ENCODE measurements around the gene ASB1.
A peak's percentile ranks its signal among the peaks of the same experiment; 100 is the strongest.

ASB1 gene

DNA sequence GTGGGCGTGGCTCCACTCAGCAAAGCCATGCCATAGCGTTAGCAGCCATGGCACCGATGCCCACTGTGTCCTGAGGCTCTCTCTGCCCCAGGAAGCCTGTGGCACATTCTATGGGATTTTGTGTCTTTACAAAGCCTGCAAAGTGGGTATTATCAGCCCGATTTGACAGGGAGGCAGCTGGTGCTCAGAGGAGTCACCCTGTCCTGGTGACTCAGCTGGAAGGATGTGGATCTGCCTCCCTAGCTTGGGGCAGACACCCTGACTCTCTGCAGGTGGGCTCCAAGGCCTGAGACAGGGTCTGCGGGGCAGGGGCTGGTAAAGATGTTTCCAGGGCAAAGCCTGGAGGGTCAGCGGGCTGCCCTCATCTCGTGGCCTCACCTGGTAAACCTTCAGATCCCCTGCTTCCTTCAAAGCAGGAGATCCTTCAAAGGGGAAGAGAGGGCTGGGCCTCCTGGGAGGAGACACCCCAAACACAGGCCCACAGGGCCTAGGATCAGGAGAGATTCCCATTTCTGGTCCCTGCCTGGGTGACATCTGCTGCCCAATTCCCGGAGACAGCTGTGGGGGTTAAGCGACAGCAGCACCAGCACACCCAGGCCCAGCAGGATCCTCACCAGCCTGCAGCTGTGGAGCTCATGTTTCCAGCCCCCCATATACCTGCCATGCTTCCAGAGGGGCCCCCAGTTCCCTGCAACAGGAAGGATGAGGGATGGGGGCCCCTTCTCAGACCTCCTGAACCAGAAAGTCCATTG lies 3.0 kb upstream of the ASB1 start:
- H3K27ac ChIP-seq (ENCODE audit: low read depth, low read length, poor library complexity, severe bottlenecking): no peak overlapping the region
- no peaks in the 10 kb centered on the region for H4K20me1 ChIP-seq (ENCODE audit: insufficient read depth, low read length)
- no peaks in the 10 kb centered on the region for H3K9me2 ChIP-seq (ENCODE audit: low read depth, low read length)
- H3K4me1 ChIP-seq (ENCODE audit: insufficient read depth, low read length, severe bottlenecking): peaks cover 25% of the 10 kb centered on the region
- H2AFZ ChIP-seq (ENCODE audit: low read length): no peak overlapping the region
- no peaks in the 10 kb centered on the region for H3K36me3 ChIP-seq (ENCODE audit: insufficient read depth, low read length)
- 0 out of 2 replicates have a peak, but pooled peaks cover 7% of the 10 kb centered on the region for H3K27me3 ChIP-seq (ENCODE audit: insufficient read depth, low read length)
- no peaks in the 10 kb centered on the region for H3F3A ChIP-seq (ENCODE audit: insufficient read depth, low read length)
- H3K4me2 ChIP-seq (ENCODE audit: low read length): no peak overlapping the region
- H3K9ac ChIP-seq (ENCODE audit: low read length): no peak overlapping the region
- no peak overlapping the region for H3K4me3 ChIP-seq (ENCODE audit: low read depth, low read length, poor library complexity, severe bottlenecking)
- H3K79me2 ChIP-seq (ENCODE audit: insufficient read depth, low read length): peaks cover 16% of the 10 kb centered on the region
- TF ChIP-seq, protein P1, sequence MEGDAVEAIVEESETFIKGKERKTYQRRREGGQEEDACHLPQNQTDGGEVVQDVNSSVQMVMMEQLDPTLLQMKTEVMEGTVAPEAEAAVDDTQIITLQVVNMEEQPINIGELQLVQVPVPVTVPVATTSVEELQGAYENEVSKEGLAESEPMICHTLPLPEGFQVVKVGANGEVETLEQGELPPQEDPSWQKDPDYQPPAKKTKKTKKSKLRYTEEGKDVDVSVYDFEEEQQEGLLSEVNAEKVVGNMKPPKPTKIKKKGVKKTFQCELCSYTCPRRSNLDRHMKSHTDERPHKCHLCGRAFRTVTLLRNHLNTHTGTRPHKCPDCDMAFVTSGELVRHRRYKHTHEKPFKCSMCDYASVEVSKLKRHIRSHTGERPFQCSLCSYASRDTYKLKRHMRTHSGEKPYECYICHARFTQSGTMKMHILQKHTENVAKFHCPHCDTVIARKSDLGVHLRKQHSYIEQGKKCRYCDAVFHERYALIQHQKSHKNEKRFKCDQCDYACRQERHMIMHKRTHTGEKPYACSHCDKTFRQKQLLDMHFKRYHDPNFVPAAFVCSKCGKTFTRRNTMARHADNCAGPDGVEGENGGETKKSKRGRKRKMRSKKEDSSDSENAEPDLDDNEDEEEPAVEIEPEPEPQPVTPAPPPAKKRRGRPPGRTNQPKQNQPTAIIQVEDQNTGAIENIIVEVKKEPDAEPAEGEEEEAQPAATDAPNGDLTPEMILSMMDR (IDR thresholded peaks at IDR 0.05; ENCODE audit: low read length): no peak
- TF ChIP-seq EZH2 (IDR thresholded peaks at IDR 0.05; ENCODE audit: borderline replicate concordance, low read length): no peak
- H3K9me3 ChIP-seq (ENCODE audit: low read length): no peaks in the 10 kb centered on the region

DNA sequence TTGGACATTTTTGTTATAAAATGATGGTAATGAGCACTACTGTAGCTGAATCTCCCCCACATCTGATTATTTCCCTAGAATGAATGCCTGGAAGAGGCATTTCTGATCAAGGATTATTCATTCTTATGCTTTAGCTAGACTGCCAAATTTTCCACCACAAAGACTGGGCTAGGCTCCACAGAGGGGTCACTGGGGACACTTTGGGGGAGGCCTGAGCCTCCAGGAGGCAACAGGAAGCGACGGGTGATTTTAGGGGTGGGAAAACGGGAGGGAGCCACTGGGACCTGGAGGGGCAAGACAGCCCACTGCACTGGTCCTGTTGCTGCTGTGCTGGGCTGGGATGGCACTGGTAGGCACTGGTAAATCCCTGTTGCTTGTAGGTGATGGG lies 2.4 kb upstream of the ASB1 start:
- Histone ChIP-seq H3K9me2 (ENCODE audit: low read depth, low read length) (no peaks in the 10 kb centered on the region), H3K27ac (ENCODE audit: low read depth, low read length, poor library complexity, severe bottlenecking) (no peak overlapping the region), H3K4me2 (ENCODE audit: low read length) (no peak overlapping the region), H3F3A (ENCODE audit: insufficient read depth, low read length) (no peaks in the 10 kb centered on the region), H3K9ac (ENCODE audit: low read length) (no peak overlapping the region), H3K79me2 (ENCODE audit: insufficient read depth, low read length) (peaks cover 21% of the 10 kb centered on the region), H4K20me1 (ENCODE audit: insufficient read depth, low read length) (no peaks in the 10 kb centered on the region), H3K9me3 (ENCODE audit: low read length) (no peaks in the 10 kb centered on the region), H3K4me1 (ENCODE audit: insufficient read depth, low read length, severe bottlenecking) (peaks cover 26% of the 10 kb centered on the region), H3K36me3 (ENCODE audit: insufficient read depth, low read length) (no peaks in the 10 kb centered on the region), H2AFZ (ENCODE audit: low read length) (no peak overlapping the region), H3K27me3 (ENCODE audit: insufficient read depth, low read length) (0 out of 2 replicates have a peak, but pooled peaks cover 7% of the 10 kb centered on the region), H3K4me3 (ENCODE audit: low read depth, low read length, poor library complexity, severe bottlenecking) (no peak overlapping the region)
- no peak for TF ChIP-seq EZH2 (IDR thresholded peaks at IDR 0.05; ENCODE audit: borderline replicate concordance, low read length)

DNA sequence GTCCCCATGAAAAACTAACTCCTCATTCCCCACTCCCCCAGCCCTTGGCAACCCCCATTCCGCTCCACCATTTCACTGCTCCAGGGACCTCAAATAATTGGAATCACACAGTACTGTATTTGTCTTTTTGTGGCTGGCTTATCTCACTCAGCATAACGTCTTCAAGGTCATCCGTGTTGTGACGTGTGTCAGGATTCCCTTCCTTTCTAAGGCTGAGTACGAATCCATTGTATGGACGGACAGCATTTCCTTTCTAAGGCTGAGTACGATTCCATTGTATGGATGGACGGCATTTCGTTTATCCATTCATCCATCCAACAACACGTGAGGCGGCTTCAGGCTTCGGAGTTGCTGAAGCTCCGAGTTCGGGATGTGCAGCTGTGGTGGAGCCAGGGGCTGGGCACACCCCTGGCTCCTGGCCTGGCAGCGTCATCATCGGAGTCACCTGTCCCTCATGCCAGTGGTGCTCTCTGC lies 1.2 kb upstream of the ASB1 start:
- Histone ChIP-seq H3K27ac (ENCODE audit: low read depth, low read length, poor library complexity, severe bottlenecking) (no peak overlapping the region), H3K9me2 (ENCODE audit: low read depth, low read length) (no peaks in the 10 kb centered on the region), H3F3A (ENCODE audit: insufficient read depth, low read length) (no peaks in the 10 kb centered on the region), H3K4me2 (ENCODE audit: low read length) (peak overlapping the region; percentile 98), H3K9me3 (ENCODE audit: low read length) (no peaks in the 10 kb centered on the region), H3K9ac (ENCODE audit: low read length) (peak overlapping the region; percentile 95; the same call in 1 of the 2 replicates), H3K36me3 (ENCODE audit: insufficient read depth, low read length) (peaks cover 7% of the 10 kb centered on the region), H3K4me3 (ENCODE audit: low read depth, low read length, poor library complexity, severe bottlenecking) (peak overlapping the region; percentile 93), H3K79me2 (ENCODE audit: insufficient read depth, low read length) (peaks cover 29% of the 10 kb centered on the region), H3K27me3 (ENCODE audit: insufficient read depth, low read length) (0 out of 2 replicates have a peak, but pooled peaks cover 4% of the 10 kb centered on the region), H3K4me1 (ENCODE audit: insufficient read depth, low read length, severe bottlenecking) (peaks cover 26% of the 10 kb centered on the region), H4K20me1 (ENCODE audit: insufficient read depth, low read length) (no peaks in the 10 kb centered on the region), H2AFZ (ENCODE audit: low read length) (no peak overlapping the region)
- TF ChIP-seq, protein P1 (IDR thresholded peaks at IDR 0.05; ENCODE audit: low read length): no peak
- no peak for TF ChIP-seq EZH2 (IDR thresholded peaks at IDR 0.05; ENCODE audit: borderline replicate concordance, low read length)

Measured in OCI-LY1 (cell line).